K562 (cell line): ENCODE measurements around the gene ENKUR. TPM values are rescaled to one million over a fixed set of nuclear protein-coding genes. Genes with fewer than 3 reads are reported as not detected.

Experiments
- ARHGAP35 ChIP-seq: fragments of 450-650 bp; IDR thresholded peaks from 2 replicates; pipeline ENCODE4 v1.6.1; 2018; ENCODE audit not compliant: partially characterized antibody
- CBFA2T2 ChIP-seq: fragments of 450-650 bp; conservative IDR thresholded peaks from 2 replicates; pipeline ENCODE4 v1.6.1; 2017; ENCODE audit warnings: mild to moderate bottlenecking
- CREB1 ChIP-seq, 2 experiments: sonication (generic) in 1 of 2; formaldehyde crosslinking in 1 of 2; IDR thresholded peaks; 2 replicates each; pipeline versions ENCODE4 v1.6.1 to v1.8.0; 2012 to 2022; ENCODE audit warnings: inconsistent platforms in 1 of 2, mild to moderate bottlenecking in 1 of 2, missing genetic modification reagents in 1 of 2, moderate library complexity in 1 of 2
- CTBP1 ChIP-seq: fragments of 450-650 bp; IDR thresholded peaks from 2 replicates; pipeline ENCODE4 v1.6.1; 2016; ENCODE audit warnings: borderline replicate concordance
- CUX1 ChIP-seq: fragments of 200-800 bp; sonication (Bioruptor generic); IDR thresholded peaks from 2 replicates; pipeline ENCODE4 v1.6.1; 2016; ENCODE audit warnings: missing genetic modification characterization, missing compliant biosample characterization
- ETV6 ChIP-seq, 3 experiments: fragments of 150-350 bp in 1 of 3; sonication (generic) in 1 of 3; formaldehyde crosslinking in 1 of 3; IDR thresholded peaks; 2 replicates each; pipeline versions ENCODE4 v1.6.1 to v1.8.0; 2014 to 2022; ENCODE audit warnings: borderline replicate concordance in 2 of 3, low read depth in 2 of 3, antibody characterized with exemption in 1 of 3, low read length in 1 of 3, mild to moderate bottlenecking in 1 of 3, missing genetic modification reagents in 1 of 3
- KDM2B ChIP-seq: fragments of 250-450 bp; sonication (Bioruptor Pico); IDR thresholded peaks from 2 replicates; pipeline ENCODE4 v1.8.0; 2021; ENCODE audit warnings: mild to moderate bottlenecking, moderate library complexity
- MBD2 ChIP-seq: sonication (generic); IDR thresholded peaks from 2 replicates; pipeline ENCODE4 v1.6.1; 2016; ENCODE audit warnings: low read depth, borderline replicate concordance
- NBN ChIP-seq: fragments of 450-650 bp; IDR thresholded peaks from 2 replicates; pipeline ENCODE4 v1.6.1; 2016; ENCODE audit warnings: low read depth, mild to moderate bottlenecking
- NFE2 ChIP-seq: IDR thresholded peaks from 2 replicates; pipeline ENCODE4 v1.6.1; 2014; ENCODE audit warnings: antibody characterized with exemption, low read depth
- RBM14 ChIP-seq: fragments of 200-400 bp; formaldehyde crosslinking; IDR thresholded peaks from 2 replicates; pipeline ENCODE4 v1.6.1; 2018; ENCODE audit warnings: low read depth, mild to moderate bottlenecking, low read length, moderate library complexity, borderline replicate concordance; ENCODE audit not compliant: insufficient read depth
- TFE3 ChIP-seq: fragments of 450-650 bp; formaldehyde crosslinking; IDR thresholded peaks from 2 replicates; pipeline ENCODE4 v1.4.0; 2020; ENCODE audit warnings: mild to moderate bottlenecking, mixed read lengths
- ZNF124 ChIP-seq: sonication (generic); formaldehyde crosslinking; IDR thresholded peaks from 2 replicates; pipeline ENCODE4 v1.8.1; 2022; ENCODE audit warnings: missing genetic modification reagents
- ZNF197 ChIP-seq: fragments of 200-800 bp; sonication (Bioruptor generic); IDR thresholded peaks from 2 replicates; pipeline ENCODE4 v1.6.1; 2016; ENCODE audit warnings: low read depth, missing genetic modification characterization, missing compliant biosample characterization
- ZNF780A ChIP-seq: fragments of 250-450 bp; sonication (Bioruptor Pico); IDR thresholded peaks from 2 replicates; pipeline ENCODE4 v1.5.0; 2021; ENCODE audit warnings: mild to moderate bottlenecking
- polyA plus RNA-seq, 8 experiments: library from polyadenylated mRNA; depleted of rRNA in 4 of 8; stranded (reverse) in 5 of 8; unstranded in 3 of 8; fragments of >200 nt; fragmentation: Nextera tagmentation in 2 of 8; fragmentation: Illumina TruSeq in 1 of 8; extraction: Ambion mirVana in 2 of 8; extraction: Trizol in 1 of 8; gene quantifications; 2 replicates each; pipeline versions ENCODE4 v1.2.1 to v1.2.3, GENCODE V29; 2011 to 2014; ENCODE audit warnings: inconsistent platforms in 1 of 8, missing spikeins in 1 of 8
- total RNA-seq, 7 experiments: library from RNA; depleted of rRNA in 6 of 7; stranded (reverse); fragments of >200 nt in 6 of 7; fragmentation: Illumina TruSeq in 2 of 7; extraction: Trizol in 2 of 7; gene quantifications; 2 replicates each; pipeline versions ENCODE4 v1.2.1 to v1.2.3, GENCODE V29; 2011 to 2021; ENCODE audit warnings: low replicate concordance in 1 of 7
- TF ChIP-seq, protein P1 (sequence below): IDR thresholded peaks from 2 replicates; pipeline ENCODE4 v1.6.1; 2014; ENCODE audit warnings: antibody characterized with exemption
- TF ChIP-seq, protein P2 (sequence below): fragments of 250-450 bp; sonication (Bioruptor Pico); IDR thresholded peaks from 2 replicates; pipeline ENCODE4 v1.8.0; 2021; ENCODE audit warnings: borderline replicate concordance, mild to moderate bottlenecking, moderate library complexity; ENCODE audit not compliant: poor library complexity, severe bottlenecking

ENKUR gene
- total and polyA plus RNA-seq, 9 of the 15 experiments (the other 6 are each of a cell fraction or from before 2014, with no cell fraction given) = 0.06 to 0.46 (median 0.20) TPM

DNA sequence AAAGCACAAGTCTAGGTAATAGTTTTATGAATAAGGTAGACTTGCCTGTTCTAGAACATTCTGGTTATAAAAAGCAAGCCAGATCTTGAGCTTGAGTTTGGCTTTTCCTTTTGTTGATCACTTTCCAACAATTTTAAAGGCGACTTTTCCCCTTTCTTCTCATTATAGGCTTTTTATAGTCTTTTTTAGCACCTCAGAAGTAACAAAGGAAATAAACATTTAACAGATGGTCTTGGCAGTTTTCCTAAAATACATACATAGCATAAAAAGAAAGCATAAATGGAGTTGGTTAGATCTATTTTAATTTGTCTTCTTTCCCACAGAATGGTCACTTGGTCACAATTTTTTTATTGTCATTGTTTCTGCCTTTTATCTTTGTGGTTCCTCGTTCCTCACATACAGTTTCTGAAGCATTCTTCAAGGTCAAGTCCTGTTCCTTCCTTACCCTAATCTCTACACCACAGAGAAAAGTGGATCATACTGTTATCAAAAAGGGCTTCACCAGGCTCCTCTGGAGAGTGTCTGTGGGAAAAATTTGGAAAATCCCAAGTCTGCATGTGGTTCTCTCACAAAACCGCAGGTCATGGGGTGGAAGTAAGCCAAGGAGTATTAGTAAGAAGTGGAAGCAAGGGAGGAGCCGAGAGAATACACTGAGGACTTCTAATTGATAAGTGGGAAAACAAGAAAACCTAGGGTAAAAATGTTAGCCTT is 31.8 kb upstream of the ENKUR start (continued):
- TF ChIP-seq, protein P1, sequence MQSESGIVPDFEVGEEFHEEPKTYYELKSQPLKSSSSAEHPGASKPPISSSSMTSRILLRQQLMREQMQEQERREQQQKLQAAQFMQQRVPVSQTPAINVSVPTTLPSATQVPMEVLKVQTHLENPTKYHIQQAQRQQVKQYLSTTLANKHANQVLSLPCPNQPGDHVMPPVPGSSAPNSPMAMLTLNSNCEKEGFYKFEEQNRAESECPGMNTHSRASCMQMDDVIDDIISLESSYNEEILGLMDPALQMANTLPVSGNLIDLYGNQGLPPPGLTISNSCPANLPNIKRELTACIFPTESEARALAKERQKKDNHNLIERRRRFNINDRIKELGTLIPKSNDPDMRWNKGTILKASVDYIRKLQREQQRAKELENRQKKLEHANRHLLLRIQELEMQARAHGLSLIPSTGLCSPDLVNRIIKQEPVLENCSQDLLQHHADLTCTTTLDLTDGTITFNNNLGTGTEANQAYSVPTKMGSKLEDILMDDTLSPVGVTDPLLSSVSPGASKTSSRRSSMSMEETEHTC = 0 out of 2 replicates have a peak, but pooled peaks have one; percentile 28
- TF ChIP-seq NBN (no peak), NFE2 (no peak), RBM14 (no peak), CTBP1 (peak; percentile 31; the same call in 1 of the 2 replicates), CUX1 (CRISPR knock-in tag) (no peak), ZNF780A (CRISPR knock-in tag) (no peak), ETV6 (IDR thresholded peaks at IDR 0.05; ENCODE audit: borderline replicate concordance in 1 of 2, low read depth in 2 of 2, low read length in 1 of 2) (no peak), ETV6 (CRISPR knock-in tag; IDR thresholded peaks at IDR 0.05; ENCODE audit: borderline replicate concordance) (no peak), ZNF124 (CRISPR knock-in tag) (no peak), KDM2B (CRISPR knock-in tag) (no peak), CREB1 (IDR thresholded peaks at IDR 0.05) (no peak), CREB1 (CRISPR knock-in tag; IDR thresholded peaks at IDR 0.05) (no peak), TFE3 (CRISPR knock-in tag) (no peak), MBD2 (no peak; the same call in 1 of the 2 replicates), ZNF197 (CRISPR knock-in tag) (no peak), CBFA2T2 (peak; percentile 82), ARHGAP35 (no peak)
- TF ChIP-seq, protein P2, sequence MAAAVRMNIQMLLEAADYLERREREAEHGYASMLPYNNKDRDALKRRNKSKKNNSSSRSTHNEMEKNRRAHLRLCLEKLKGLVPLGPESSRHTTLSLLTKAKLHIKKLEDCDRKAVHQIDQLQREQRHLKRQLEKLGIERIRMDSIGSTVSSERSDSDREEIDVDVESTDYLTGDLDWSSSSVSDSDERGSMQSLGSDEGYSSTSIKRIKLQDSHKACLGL (CRISPR knock-in tag) = no peak
